ENCODE data around the gene UBE2Q2.

The UBE2Q2 gene

DNA sequence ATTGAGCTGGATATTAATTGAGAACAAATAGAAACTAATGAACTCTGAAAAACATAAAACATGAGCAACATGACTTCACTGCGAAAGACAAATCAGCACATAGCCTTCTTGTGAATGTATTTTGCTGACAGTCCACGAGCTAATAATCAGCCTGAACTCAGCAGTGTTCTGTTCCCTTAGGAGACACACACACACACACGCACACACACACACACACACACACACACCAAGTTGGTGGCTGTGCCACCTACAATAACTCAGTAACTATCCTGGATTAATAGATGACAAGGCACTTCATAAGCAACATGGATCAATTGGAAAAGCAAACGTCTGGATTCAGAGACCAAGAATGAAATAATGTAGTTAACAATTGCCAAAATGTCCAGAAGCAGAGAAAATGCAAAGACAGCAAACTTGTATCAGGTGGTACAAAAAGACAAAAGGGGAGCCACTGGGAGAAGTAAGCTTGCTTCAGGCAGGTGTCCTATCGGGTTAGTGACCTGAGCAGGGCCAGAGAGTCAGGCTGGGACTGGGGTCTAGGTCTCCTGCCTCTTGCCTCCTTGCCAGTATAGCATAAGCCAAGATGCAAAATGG is 20.5 kb upstream of the UBE2Q2 start:
- ChIA-PET POLR2A (interaction anchor here (1.1 to 2.2 kb wide), 3 partner anchors 12 to 20 kb away, joined by 3 to 10 read pairs (median 8); partner anchors contain the start of gene UBE2Q2), CTCF (interaction anchor here (1.1 to 1.6 kb wide), 2 partner anchors 175 to 326 kb away, joined by 4 to 5 read pairs; partner anchors contain the start of gene SNX33)
- no peak for DNase-seq (ENCODE audit: extremely low spot score)
- TF ChIP-seq CTBP1 (IDR thresholded peaks at IDR 0.05; ENCODE audit: borderline replicate concordance) (no peak), LEF1 (IDR thresholded peaks at IDR 0.05; ENCODE audit: borderline replicate concordance) (no peak), ZNF384 (IDR thresholded peaks at IDR 0.05) (no peak), NFRKB (IDR thresholded peaks at IDR 0.05) (no peak), SP1 (IDR thresholded peaks at IDR 0.05) (no peak)
- TF ChIP-seq, protein P1, sequence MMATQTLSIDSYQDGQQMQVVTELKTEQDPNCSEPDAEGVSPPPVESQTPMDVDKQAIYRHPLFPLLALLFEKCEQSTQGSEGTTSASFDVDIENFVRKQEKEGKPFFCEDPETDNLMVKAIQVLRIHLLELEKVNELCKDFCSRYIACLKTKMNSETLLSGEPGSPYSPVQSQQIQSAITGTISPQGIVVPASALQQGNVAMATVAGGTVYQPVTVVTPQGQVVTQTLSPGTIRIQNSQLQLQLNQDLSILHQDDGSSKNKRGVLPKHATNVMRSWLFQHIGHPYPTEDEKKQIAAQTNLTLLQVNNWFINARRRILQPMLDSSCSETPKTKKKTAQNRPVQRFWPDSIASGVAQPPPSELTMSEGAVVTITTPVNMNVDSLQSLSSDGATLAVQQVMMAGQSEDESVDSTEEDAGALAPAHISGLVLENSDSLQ (IDR thresholded peaks at IDR 0.05): no peak

DNA sequence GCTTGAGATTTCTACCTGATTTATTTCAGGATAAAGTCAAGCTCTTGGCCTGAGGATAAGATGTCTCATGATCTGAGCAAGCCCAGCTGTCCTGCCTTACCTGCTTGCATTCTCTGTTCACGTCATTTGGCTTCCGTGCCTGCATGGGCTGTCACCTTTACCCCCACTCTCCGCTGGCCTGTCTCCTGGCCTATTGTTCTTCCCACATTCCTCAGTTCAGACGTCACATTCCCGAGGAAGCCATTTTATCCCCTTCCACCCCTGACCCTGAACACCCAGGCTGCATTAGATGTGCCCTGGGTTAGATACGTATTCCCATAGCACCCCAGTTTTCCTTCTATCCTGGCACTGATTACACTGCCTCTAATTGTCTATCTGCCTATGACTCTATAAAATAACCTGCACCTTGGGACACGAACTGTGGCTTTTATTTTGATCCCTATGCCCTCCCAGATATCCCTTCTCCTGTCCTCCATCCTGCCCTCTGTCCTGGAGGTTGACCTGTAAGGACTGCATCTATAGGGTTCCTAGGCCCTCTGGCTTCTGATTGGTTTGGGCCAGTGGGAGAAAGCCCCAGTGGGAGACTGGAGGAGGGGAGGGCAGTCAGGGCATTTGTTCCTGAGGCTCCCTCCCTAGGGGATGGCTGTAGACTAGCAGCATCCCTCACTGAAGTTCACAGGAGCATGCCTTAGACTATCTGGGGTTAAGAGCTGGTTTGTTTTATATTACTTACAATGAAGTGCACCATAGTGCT is 19.2 kb upstream of the UBE2Q2 start:
- TF ChIP-seq HDGF (IDR thresholded peaks at IDR 0.05; ENCODE audit: borderline replicate concordance) (no peak), ELF4 (IDR thresholded peaks at IDR 0.05) (no peak), FOXK2 (IDR thresholded peaks at IDR 0.05) (no peak), BHLHE40 (IDR thresholded peaks at IDR 0.05; ENCODE audit: borderline replicate concordance) (no peak), LEF1 (IDR thresholded peaks at IDR 0.05; ENCODE audit: borderline replicate concordance) (no peak), FOXM1 (IDR thresholded peaks at IDR 0.05; ENCODE audit: borderline replicate concordance) (no peak), L3MBTL2 (conservative IDR thresholded peaks at IDR 0.05) (no peak), SP1 (IDR thresholded peaks at IDR 0.05) (no peak), ZNF384 (IDR thresholded peaks at IDR 0.05) (no peak), SUZ12 (IDR thresholded peaks at IDR 0.05) (no peak), FOXA1 (IDR thresholded peaks at IDR 0.05) (no peak), NFRKB (IDR thresholded peaks at IDR 0.05) (no peak), TARDBP (IDR thresholded peaks at IDR 0.05) (no peak), ARNT (IDR thresholded peaks at IDR 0.05) (no peak), CTBP1 (IDR thresholded peaks at IDR 0.05; ENCODE audit: borderline replicate concordance) (no peak)
- TF ChIP-seq, protein P1 (IDR thresholded peaks at IDR 0.05): no peak
- CTCF ChIA-PET: interaction anchor here (1.1 kb wide), 1 partner anchor 177 kb away, joined by 5 read pairs; the partner anchor contains the start of gene SNX33
- DNase-seq (ENCODE audit: extremely low spot score): no peak
- POLR2A ChIA-PET: interaction anchor here (2.1 kb wide), 1 partner anchor 19 kb away, joined by 8 read pairs; the partner anchor contains the start of gene UBE2Q2

DNA sequence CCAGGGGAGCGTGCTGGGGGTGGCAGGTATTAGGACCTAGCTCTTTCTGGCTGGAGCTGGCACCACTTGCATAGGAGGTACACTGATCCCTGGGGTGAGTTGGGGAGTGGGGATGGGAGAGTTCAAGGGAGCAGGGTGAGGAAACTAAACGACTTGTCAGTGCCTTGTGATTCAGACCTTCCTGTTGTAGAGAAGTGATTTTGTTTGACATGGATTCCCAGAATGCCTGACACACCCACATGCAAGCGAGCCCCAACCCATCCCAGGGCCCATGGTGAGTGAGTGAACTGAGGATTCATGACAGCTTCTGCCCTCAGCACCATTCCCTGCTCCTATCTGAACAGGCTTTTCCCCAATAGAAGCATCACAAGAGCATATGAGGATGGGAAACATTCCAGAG is 15.6 kb upstream of the UBE2Q2 start:
- POLR2A ChIA-PET: interaction anchor here (2.1 kb wide), 1 partner anchor 15 kb away, joined by 6 read pairs; no protein-coding TSS in a partner anchor
- DNase-seq (ENCODE audit: extremely low spot score): no peak
- TF ChIP-seq, protein P1 (IDR thresholded peaks at IDR 0.05): no peak
- TF ChIP-seq NFRKB (IDR thresholded peaks at IDR 0.05) (no peak), BHLHE40 (IDR thresholded peaks at IDR 0.05; ENCODE audit: borderline replicate concordance) (no peak), CTBP1 (IDR thresholded peaks at IDR 0.05; ENCODE audit: borderline replicate concordance) (no peak), FOXM1 (IDR thresholded peaks at IDR 0.05; ENCODE audit: borderline replicate concordance) (no peak), FOXK2 (IDR thresholded peaks at IDR 0.05) (no peak), ELF4 (IDR thresholded peaks at IDR 0.05) (no peak), TARDBP (IDR thresholded peaks at IDR 0.05) (no peak), SUZ12 (IDR thresholded peaks at IDR 0.05) (no peak), SP1 (IDR thresholded peaks at IDR 0.05) (no peak), HDGF (IDR thresholded peaks at IDR 0.05; ENCODE audit: borderline replicate concordance) (no peak), ARNT (IDR thresholded peaks at IDR 0.05) (no peak), ZNF384 (IDR thresholded peaks at IDR 0.05) (no peak)
- CTCF ChIA-PET: no interaction called here

DNA sequence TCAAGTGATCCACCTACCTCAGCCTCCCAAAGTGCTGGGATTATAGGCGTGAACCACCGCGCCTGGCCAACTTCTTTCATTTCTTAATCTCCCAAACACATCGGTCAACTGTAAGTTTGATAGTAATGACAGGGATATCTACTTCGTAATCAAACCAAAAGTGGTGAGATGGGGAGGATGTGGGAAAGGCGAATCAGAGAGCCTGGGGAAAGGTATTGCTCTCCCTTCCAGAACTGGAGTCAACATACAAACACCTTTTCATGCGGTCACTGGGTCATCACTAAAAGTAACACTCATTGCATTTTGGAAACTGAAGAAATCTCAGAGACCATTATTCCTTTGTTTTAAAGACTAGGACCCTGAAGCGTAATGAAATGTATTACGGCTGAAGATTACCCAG is 14.8 kb upstream of the UBE2Q2 start:
- CTCF ChIA-PET: interaction anchor here (1.2 kb wide), 1 partner anchor 13 kb away, joined by 5 read pairs; no protein-coding TSS in a partner anchor
- no peak for TF ChIP-seq NFRKB (IDR thresholded peaks at IDR 0.05)
- TF ChIP-seq, protein P1 (IDR thresholded peaks at IDR 0.05): no peak

DNA sequence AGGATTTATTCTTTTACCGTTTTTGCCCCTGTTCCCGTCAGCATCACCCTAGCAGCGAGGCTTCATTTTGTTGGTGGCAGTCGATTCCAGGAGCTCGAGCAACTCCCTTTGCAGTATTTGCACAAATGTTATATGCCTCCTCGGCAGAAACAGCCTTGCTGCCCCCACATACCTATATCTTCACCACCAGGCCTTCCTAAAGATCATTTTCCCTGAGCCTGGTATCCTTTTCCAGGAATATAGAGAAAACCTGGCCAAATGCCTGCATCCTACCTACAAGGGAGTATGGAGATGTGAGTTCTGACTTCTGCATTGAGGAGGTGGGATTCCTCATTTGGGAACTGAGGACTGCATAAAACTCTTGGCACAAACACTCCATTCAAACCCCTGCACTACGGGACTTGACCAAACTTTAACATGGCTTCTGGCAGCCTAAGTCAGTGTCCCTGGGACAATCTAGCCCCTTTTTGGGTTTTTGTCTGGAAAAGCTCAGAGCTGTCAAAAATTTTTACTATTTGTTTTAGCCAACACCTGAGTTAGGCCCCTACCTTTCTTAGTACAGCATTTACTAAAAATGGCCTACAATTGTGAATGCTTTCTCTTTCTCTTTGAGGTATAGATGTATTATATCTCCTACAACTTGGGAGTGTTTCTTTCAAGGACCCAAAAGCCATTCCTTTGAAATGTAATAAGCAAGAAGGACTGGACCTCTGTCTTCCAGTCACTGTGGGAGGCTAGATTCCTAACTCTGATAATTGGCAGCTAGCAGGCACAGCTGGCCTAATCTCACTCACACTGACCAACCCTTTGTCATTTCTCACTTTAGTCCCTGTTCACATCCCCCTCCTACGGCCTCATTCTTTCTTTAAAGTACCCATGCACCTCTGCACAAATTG is 12.1 kb upstream of the UBE2Q2 start:
- DNase-seq (ENCODE audit: extremely low spot score): no peak
- POLR2A ChIA-PET: interaction anchor here (1.3 to 1.7 kb wide), 2 partner anchors 9 to 11 kb away, joined by 3 to 10 read pairs; no protein-coding TSS in a partner anchor
- CTCF ChIA-PET: interaction anchor here (0.5 to 2.0 kb wide), 2 partner anchors 11 to 408 kb away, joined by 3 to 5 read pairs; no protein-coding TSS in a partner anchor
- TF ChIP-seq ELF4 (IDR thresholded peaks at IDR 0.05): no peak
- TF ChIP-seq LEF1 (IDR thresholded peaks at IDR 0.05; ENCODE audit: borderline replicate concordance): no peak
- TF ChIP-seq SP1 (IDR thresholded peaks at IDR 0.05): no peak
- no peak for TF ChIP-seq FOXM1 (IDR thresholded peaks at IDR 0.05; ENCODE audit: borderline replicate concordance)
- TF ChIP-seq FOXA1 (IDR thresholded peaks at IDR 0.05): no peak
- no peak for TF ChIP-seq ARNT (IDR thresholded peaks at IDR 0.05)
- no peak for TF ChIP-seq NFRKB (IDR thresholded peaks at IDR 0.05)
- TF ChIP-seq, protein P1 (IDR thresholded peaks at IDR 0.05): no peak
- no peak for TF ChIP-seq BHLHE40 (IDR thresholded peaks at IDR 0.05; ENCODE audit: borderline replicate concordance)
- TF ChIP-seq L3MBTL2 (conservative IDR thresholded peaks at IDR 0.05): no peak
- no peak for TF ChIP-seq ZNF384 (IDR thresholded peaks at IDR 0.05)
- TF ChIP-seq SUZ12 (IDR thresholded peaks at IDR 0.05): no peak
- TF ChIP-seq HDGF (IDR thresholded peaks at IDR 0.05; ENCODE audit: borderline replicate concordance): no peak
- no peak for TF ChIP-seq TARDBP (IDR thresholded peaks at IDR 0.05)
- TF ChIP-seq CTBP1 (IDR thresholded peaks at IDR 0.05; ENCODE audit: borderline replicate concordance): no peak
- TF ChIP-seq FOXK2 (IDR thresholded peaks at IDR 0.05): no peak

More for the DNA sequence above, 14.8 kb upstream of the UBE2Q2 start:
- POLR2A ChIA-PET: interaction anchor here (1.0 kb wide), 1 partner anchor 14 kb away, joined by 3 read pairs; no protein-coding TSS in a partner anchor
- no peak for DNase-seq (ENCODE audit: extremely low spot score)
